Thymus (tissue), 11 donors: ENCODE data around the gene ASTL. TPM values are rescaled to one million over a fixed set of nuclear protein-coding genes. Genes with fewer than 3 reads are reported as not detected.

ENCODE experiments used
- DNase-seq, 9 donors: peaks; one replicate each; pipeline ENCODE4 v3.0.0-alpha.2; 2013; ENCODE audit warnings: low spot score in 9 of 9, low read depth in 6 of 9, missing footprints in 1 of 9
- H3K27ac ChIP-seq, 2 donors: one replicate each; pipeline ENCODE4 v1.5.1; 2013; ENCODE audit warnings: control low read depth in 1 of 2, low read depth in 1 of 2, low read length in 1 of 2, mild to moderate bottlenecking in 1 of 2, moderate library complexity in 1 of 2
- H3K27me3 ChIP-seq, 2 donors: one replicate each; pipeline ENCODE4 v1.5.1; 2013; ENCODE audit warnings: low read length in 1 of 2; ENCODE audit not compliant: control insufficient read depth in 2 of 2, insufficient read depth in 1 of 2
- H3K36me3 ChIP-seq, 2 donors: one replicate each; pipeline ENCODE4 v1.5.1; 2013; ENCODE audit warnings: low read length in 1 of 2, mild to moderate bottlenecking in 1 of 2, moderate library complexity in 1 of 2; ENCODE audit not compliant: control insufficient read depth in 2 of 2, insufficient read depth in 2 of 2
- H3K4me1 ChIP-seq, 2 donors: one replicate each; pipeline ENCODE4 v1.5.1; 2013; ENCODE audit warnings: low read length in 2 of 2; ENCODE audit not compliant: control insufficient read depth in 2 of 2, insufficient read depth in 2 of 2
- H3K4me3 ChIP-seq, 2 donors: one replicate each; pipeline ENCODE4 v1.5.1; 2013; ENCODE audit warnings: low read length in 2 of 2, control low read depth in 1 of 2, mild to moderate bottlenecking in 1 of 2
- H3K9me3 ChIP-seq, 2 donors: one replicate each; pipeline ENCODE4 v1.5.1; 2013; ENCODE audit warnings: low read length in 1 of 2, mild to moderate bottlenecking in 1 of 2; ENCODE audit not compliant: control insufficient read depth in 2 of 2, insufficient read depth in 1 of 2
- WGBS: extraction: QIAGEN DNeasy Blood & Tissue Kit; methylation state at CpG from one replicate; pipeline ENCODE4 v1.1.7; 2013; 5-methylcytosine and 5-hydroxymethylcytosine counted together
- polyA plus RNA-seq: library from polyadenylated mRNA; stranded (reverse); fragments of 200-250 nt; gene quantifications from one replicate; pipeline ENCODE4 v1.2.3, GENCODE V29; 2013
- total RNA-seq: library from RNA; stranded (reverse); fragments of 120-200 nt; gene quantifications from one replicate; pipeline ENCODE4 v1.2.4, GENCODE V29; 2013
- donor health status: healthy.

Gene ASTL
- total and polyA plus RNA-seq, 2 donors = 0.42 to 2.9 TPM

DNA sequence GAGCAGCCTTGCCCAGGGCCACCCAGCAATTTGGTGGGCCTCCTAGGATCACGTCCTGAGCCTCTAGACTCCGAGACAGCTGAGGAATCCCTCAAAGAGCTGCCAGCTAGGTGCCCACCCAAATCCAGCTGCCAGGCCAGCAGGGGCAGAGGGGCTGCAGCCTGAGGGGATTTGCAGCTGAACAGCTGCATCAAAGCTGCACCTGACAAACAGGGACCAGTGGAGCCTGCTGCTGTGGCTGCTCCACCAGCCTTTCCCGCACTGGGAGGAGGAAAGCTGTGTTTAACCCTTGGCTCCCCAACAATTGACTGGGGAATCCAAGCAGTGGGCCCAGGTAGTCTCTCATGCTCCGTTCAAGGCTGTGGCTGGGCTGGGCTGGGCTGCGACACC, 30.2 kb downstream of the ASTL start:
- no peak overlapping the region for H3K4me3 ChIP-seq
- H3K27ac ChIP-seq = no peak overlapping the region
- H3K27me3 ChIP-seq = peaks cover 0 to 40% of the 10 kb centered on the region in 2 donors
- no peak for DNase-seq
- H3K9me3 ChIP-seq = peaks cover 7 to 19% of the 10 kb centered on the region in 2 donors
- WGBS = 64% methylated on average over 5 of the region's 5 CpGs
- no peaks in the 10 kb centered on the region for H3K36me3 ChIP-seq
- peaks cover 0 to 8% of the 10 kb centered on the region in 2 donors for H3K4me1 ChIP-seq

DNA sequence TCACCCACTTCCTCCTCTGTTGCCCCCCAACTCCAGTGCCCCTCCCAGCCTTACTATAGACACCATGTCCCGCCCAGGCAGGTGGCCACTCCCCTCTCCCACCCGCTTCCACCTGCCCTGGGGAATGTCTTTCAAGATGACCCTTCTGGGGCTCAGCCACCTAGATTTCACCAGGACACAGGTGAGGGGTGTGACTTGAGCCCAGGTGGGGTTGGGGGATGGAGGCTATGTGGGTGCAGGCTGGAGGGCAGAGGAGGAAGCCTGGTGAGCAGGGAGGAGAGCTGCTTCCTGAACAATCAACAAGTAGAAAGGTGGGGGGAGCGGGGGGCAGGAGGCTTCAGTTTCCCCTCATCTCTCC, 30.6 kb downstream of the ASTL start:
- Histone ChIP-seq H3K27ac (no peak overlapping the region), H3K9me3 (peaks cover 7 to 19% of the 10 kb centered on the region in 2 donors), H3K4me1 (peaks cover 0 to 8% of the 10 kb centered on the region in 2 donors), H3K36me3 (no peaks in the 10 kb centered on the region), H3K27me3 (peaks cover 0 to 35% of the 10 kb centered on the region in 2 donors), H3K4me3 (no peak overlapping the region)
- no peak for DNase-seq
- WGBS = 72% methylated on average over 3 of the region's 3 CpGs

DNA sequence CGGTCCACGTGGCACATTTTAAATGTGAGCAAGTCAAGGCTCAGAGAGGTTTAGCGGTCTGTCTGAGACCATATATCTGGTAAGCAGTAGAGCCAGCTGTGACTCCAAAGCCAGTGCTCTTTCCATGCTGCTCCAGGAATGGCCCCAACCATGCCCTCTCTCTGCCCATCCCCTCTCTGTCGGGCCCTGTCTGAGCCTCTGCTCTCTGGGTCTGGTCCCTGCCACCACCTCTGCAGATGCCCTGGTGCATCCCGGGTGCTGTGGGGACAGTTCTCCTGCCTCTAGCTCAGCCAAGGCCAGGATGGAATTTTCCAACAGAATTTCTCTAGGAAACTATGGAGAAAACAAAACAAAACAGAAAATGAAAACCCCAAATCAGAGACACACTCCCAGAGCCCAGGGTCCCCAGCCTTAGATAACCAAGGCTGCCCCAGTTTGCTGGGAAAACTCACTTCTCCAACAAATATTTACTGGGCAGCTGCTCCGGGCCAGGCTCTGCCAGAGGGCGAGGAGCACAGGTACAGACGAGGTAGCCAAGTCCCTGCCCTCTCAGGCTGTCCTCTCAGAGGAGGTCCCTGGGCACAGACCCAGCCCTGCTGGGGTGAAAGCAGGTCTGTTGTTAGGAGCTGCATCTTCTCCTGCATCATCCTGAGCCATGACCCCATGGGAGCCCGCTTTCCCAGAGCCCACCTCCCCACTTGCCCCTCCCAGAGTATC, 31.2 kb downstream of the ASTL start:
- peaks cover 0 to 31% of the 10 kb centered on the region in 2 donors for H3K27me3 ChIP-seq
- H3K9me3 ChIP-seq = peaks cover 7 to 19% of the 10 kb centered on the region in 2 donors
- 88% methylated on average over 9 of the region's 9 CpGs for WGBS
- H3K4me3 ChIP-seq = no peak overlapping the region
- H3K27ac ChIP-seq = no peak overlapping the region
- peaks cover 0 to 8% of the 10 kb centered on the region in 2 donors for H3K4me1 ChIP-seq
- no peak for DNase-seq
- no peaks in the 10 kb centered on the region for H3K36me3 ChIP-seq

DNA sequence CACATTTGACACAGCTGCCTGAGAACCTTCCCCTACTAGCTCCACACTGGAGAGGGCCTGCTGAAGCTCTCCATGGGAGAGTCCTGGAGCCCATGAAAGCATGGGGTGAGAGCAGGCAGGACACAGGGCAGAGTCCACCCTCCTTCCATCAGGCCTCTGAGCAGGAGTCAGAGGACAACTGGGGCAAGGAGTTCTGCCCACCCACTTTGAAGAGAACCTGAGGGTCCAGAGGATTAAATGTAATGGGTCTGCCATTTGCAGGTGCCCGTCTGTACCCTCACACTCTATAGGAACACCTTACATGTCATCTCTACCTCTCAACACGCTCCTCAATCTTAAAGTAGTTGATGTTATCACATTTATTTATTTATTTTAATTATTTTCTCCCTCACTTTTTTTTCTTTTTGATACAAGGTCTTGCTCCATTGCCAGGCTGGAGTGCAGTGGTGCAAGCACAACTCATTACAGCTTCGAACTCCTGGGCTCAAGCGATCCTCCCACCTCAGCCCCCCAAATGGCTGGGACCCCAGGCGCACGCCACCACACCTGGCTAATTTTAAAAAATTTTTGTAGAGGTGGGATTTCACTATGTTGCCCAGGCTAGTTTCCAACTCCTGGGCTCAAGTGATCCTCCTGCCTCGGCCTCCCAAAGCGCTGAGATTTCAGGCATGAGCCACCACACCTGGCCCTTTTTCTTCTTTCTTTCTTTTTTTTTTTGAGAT, 32.1 kb downstream of the ASTL start:
- no peak overlapping the region for H3K27ac ChIP-seq
- DNase-seq = no peak
- H3K4me3 ChIP-seq = no peak overlapping the region
- H3K4me1 ChIP-seq = peaks cover 0 to 8% of the 10 kb centered on the region in 2 donors
- H3K9me3 ChIP-seq = peaks cover 7 to 19% of the 10 kb centered on the region in 2 donors
- H3K36me3 ChIP-seq = no peaks in the 10 kb centered on the region
- 99% methylated on average over 8 of the region's 8 CpGs for WGBS
- peaks cover 0 to 30% of the 10 kb centered on the region in 2 donors for H3K27me3 ChIP-seq

DNA sequence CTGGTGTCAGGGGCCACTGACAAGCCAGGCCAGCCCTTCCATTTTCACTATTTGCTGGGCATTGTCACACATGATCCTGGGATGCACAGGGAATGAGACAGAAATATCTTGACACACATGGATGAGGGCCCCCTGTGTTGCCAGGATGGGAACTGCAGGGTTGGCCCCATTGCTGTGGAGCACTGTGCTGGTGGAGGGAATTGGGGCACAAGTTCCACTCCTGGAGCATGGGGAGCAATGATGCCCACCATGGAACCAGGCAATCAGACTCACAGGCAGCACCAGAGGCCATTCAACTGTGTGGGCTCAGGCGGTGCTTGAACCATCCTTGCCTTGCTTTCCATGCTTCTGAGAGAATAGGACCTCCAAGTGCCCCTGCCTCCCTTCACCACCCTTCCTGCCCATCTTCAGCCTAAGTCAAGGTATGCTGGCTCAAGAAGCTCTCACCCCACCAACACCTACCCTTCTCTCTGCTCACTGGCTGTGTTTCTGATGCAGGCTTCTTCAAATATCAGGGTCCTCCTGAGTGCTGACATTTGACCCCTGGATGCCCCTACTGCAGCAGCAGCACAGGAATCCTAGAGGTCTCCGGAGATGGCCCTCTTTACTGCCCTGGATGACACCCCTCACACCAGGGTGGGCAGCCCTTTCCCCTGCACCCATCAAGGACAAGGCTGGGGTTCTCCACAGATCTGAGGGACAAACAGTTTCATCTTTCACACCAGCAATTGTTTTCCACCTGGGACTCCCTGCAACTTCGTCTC, 33.0 kb downstream of the ASTL start:
- WGBS = 95% methylated on average over 3 of the region's 3 CpGs
- no peaks in the 10 kb centered on the region for H3K36me3 ChIP-seq
- peaks cover 7 to 19% of the 10 kb centered on the region in 2 donors for H3K9me3 ChIP-seq
- DNase-seq = no peak
- no peak overlapping the region for H3K4me3 ChIP-seq
- no peak overlapping the region for H3K27ac ChIP-seq
- H3K4me1 ChIP-seq = peaks cover 0 to 8% of the 10 kb centered on the region in 2 donors
- peaks cover 0 to 28% of the 10 kb centered on the region in 2 donors for H3K27me3 ChIP-seq

DNA sequence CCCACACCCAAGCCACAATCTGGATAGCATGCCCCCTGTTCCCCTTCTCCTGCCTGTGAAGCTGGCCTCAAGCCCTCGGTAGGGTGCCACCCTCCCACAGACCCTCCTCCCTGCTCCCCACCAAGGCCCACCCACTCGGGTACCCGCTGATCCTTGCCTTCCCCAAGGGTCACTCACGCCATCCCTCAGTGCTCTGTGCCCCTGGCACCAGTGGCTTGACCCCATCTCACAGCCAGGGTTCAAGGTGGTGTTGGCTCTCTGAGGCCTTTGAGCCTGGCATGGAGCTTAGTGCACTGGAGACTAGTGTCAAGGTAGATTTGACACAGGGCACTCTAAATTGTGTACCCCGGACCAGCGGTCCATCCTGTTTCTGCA, 33.8 kb downstream of the ASTL start:
- 96% methylated on average over 6 of the region's 6 CpGs for WGBS
- DNase-seq = no peak
- peaks cover 0 to 22% of the 10 kb centered on the region in 2 donors for H3K27me3 ChIP-seq
- no peak overlapping the region for H3K27ac ChIP-seq
- no peak overlapping the region for H3K4me3 ChIP-seq
- peaks cover 7 to 19% of the 10 kb centered on the region in 2 donors for H3K9me3 ChIP-seq
- no peaks in the 10 kb centered on the region for H3K36me3 ChIP-seq
- H3K4me1 ChIP-seq = peaks cover 0 to 8% of the 10 kb centered on the region in 2 donors

DNA sequence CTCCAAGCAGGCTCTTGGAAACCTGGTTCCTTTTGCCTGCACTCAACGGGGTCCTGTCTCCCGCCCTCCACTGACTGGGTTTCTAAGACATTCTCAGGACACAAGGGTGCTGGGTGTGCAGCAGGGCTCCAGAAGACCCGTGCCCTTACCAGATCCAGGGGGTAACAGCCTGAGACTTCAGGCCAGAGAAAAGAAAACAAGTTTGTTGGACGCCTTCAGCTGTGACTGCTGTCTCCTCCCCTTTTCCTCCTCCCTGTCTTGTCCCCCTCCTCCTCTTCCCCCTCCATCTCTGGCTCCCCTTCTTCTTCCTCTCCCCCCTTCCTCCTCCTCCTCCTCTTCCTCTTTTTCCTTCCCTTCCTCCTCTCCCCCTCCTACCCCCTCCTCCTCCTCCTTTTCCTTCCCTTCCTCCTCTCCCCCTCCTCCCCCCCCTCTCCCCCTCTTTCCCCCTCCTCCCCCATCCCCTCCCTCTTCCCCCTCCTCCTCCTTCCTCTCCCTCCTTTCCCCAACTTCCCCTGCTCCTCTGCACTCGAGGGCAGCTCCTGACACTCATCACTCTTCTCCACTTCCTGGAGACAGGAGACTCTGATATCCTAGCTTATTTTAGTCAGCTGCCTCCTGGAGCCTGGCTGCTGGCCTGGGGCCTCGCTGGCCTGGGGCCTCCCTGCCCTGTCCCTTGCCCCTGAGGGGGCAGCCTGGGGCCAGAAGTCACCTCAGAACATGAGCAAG, 34.4 kb downstream of the ASTL start:
- Histone ChIP-seq H3K27ac (no peak overlapping the region), H3K9me3 (peaks cover 7 to 19% of the 10 kb centered on the region in 2 donors), H3K36me3 (no peaks in the 10 kb centered on the region), H3K4me3 (no peak overlapping the region), H3K27me3 (peaks cover 0 to 17% of the 10 kb centered on the region in 2 donors), H3K4me1 (peaks cover 0 to 8% of the 10 kb centered on the region in 2 donors)
- 41% methylated on average over 6 of the region's 6 CpGs for WGBS
- DNase-seq = no peak

DNA sequence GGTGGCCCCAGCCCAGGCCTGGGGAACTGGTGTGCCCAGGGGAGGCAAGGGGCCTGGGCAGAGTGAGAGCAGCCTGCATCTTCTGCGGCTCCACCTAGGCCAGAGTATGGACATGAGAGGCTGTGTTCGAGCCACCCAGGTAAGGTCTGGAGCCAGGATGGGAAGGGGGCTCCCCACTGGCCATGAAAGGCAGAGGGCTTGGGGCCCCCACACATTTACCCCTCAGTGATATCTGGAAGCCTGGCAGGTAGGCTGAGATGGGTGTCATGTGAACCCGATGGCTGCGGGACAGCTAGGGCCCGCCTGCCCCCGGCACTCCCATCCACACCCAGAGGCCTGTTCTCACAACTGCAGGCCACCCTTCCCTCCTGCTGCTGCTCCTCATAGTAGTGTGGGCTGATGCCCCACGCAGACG, 35.1 kb downstream of the ASTL start:
- Histone ChIP-seq H3K9me3 (peaks cover 7 to 19% of the 10 kb centered on the region in 2 donors), H3K4me1 (peaks cover 0 to 5% of the 10 kb centered on the region in 2 donors), H3K4me3 (no peak overlapping the region), H3K27me3 (peaks cover 0 to 10% of the 10 kb centered on the region in 2 donors), H3K27ac (no peak overlapping the region), H3K36me3 (no peaks in the 10 kb centered on the region)
- DNase-seq = no peak
- WGBS = 91% methylated on average over 8 of the region's 8 CpGs
